Measurements from ENCODE around the gene MAN2C1. TPM values are rescaled to one million over a fixed set of nuclear protein-coding genes. Genes with fewer than 3 reads are reported as not detected.

Gene MAN2C1
- polyA plus RNA-seq, 1 experiment: 32.5 TPM

DNA sequence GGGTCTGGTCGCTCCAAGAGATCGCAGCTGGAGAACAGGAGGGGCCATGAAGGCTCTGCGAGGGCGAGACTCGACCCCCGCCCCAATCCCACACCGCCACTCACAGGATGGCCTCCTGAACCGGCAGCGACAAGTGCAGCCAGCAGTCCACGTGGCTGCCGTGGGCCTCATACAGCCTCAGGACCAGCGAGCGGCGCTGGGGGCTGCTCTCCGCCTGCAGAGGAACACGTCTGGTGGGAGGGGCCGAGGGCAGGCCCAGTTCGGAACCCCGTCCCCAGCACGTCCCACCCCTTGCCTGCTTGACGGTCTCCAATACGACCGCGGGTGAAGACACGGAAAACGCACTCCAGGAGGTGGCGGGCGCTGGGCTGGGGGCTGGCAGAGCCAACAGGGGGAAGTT, 12.4 kb downstream of the MAN2C1 start:
- no peaks in the 10 kb centered on the region for H3K27me3 ChIP-seq (ENCODE audit: control insufficient read depth, insufficient read depth, low read length)

DNA sequence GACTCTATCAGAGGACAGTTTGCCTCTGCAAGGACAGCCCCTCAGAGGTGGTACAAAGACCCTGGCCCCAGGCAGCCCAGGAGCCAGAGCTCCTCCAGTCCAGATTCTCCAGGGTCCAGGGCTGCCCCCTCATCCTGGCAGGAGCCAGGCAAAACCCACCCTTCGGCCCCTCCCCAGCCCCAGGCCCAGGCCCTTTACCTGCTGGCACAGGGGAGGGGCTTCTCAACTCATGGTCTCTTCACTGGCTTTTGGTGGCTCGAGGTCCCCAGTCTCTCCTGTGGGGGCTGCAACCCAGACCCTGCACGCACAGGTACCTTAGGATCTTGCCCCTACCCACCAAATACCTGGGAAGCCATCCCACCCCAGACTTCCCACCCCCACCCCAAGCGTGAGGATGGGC, 13.0 kb downstream of the MAN2C1 start:
- ChIA-PET CTCF (interaction anchor here (2.1 kb wide), 1 partner anchor 12 kb away, joined by 9 read pairs; the partner anchor contains the start of gene MAN2C1), POLR2A (no interaction called here)
- H3K9me3 ChIP-seq (ENCODE audit: control insufficient read depth, insufficient read depth, low read length): no peaks in the 10 kb centered on the region
- DNase-seq (ENCODE audit: low read depth, low spot score): no peak
- H3K27ac ChIP-seq (ENCODE audit: low read depth, low read length): no peak overlapping the region
- H3K4me3 ChIP-seq (ENCODE audit: low read depth, low read length): no peak overlapping the region
- TF ChIP-seq, protein P1, sequence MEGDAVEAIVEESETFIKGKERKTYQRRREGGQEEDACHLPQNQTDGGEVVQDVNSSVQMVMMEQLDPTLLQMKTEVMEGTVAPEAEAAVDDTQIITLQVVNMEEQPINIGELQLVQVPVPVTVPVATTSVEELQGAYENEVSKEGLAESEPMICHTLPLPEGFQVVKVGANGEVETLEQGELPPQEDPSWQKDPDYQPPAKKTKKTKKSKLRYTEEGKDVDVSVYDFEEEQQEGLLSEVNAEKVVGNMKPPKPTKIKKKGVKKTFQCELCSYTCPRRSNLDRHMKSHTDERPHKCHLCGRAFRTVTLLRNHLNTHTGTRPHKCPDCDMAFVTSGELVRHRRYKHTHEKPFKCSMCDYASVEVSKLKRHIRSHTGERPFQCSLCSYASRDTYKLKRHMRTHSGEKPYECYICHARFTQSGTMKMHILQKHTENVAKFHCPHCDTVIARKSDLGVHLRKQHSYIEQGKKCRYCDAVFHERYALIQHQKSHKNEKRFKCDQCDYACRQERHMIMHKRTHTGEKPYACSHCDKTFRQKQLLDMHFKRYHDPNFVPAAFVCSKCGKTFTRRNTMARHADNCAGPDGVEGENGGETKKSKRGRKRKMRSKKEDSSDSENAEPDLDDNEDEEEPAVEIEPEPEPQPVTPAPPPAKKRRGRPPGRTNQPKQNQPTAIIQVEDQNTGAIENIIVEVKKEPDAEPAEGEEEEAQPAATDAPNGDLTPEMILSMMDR (IDR thresholded peaks at IDR 0.05; ENCODE audit: low read depth, low read length): no peak
- H3K27me3 ChIP-seq (ENCODE audit: control insufficient read depth, insufficient read depth, low read length): no peaks in the 10 kb centered on the region

More for the DNA sequence above, 12.4 kb downstream of the MAN2C1 start:
- no peaks in the 10 kb centered on the region for H3K9me3 ChIP-seq (ENCODE audit: control insufficient read depth, insufficient read depth, low read length)
- ChIA-PET CTCF (interaction anchor here (2.1 kb wide), 1 partner anchor 12 kb away, joined by 9 read pairs; the partner anchor contains the start of gene MAN2C1), POLR2A (no interaction called here)
- DNase-seq (ENCODE audit: low read depth, low spot score): no peak
- TF ChIP-seq, protein P1 (IDR thresholded peaks at IDR 0.05; ENCODE audit: low read depth, low read length): no peak
- no peak overlapping the region for H3K4me3 ChIP-seq (ENCODE audit: low read depth, low read length)
- H3K27ac ChIP-seq (ENCODE audit: low read depth, low read length): no peak overlapping the region

DNA sequence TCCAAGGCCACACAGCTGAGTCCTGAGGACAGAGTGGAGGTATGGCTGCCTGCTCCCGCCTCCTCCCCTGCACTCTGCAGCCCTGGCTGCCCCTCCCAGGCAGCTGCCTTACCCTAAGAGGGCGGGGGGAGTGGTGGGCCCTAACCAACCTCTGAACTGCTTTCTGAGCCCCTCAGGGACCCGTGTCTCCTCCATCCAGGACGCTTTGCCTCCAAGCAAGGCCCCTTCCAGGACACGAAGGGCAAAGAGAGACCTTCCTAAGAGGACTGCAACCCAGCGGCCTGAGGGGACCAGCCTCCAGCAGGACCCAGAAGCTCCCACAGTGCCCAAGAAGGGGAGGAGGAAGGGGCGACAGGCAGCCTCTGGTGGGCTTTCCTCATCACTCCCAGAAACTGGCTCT, 14.0 kb downstream of the MAN2C1 start:
- POLR2A ChIA-PET: no interaction called here
- no peak for DNase-seq (ENCODE audit: low read depth, low spot score)

DNA sequence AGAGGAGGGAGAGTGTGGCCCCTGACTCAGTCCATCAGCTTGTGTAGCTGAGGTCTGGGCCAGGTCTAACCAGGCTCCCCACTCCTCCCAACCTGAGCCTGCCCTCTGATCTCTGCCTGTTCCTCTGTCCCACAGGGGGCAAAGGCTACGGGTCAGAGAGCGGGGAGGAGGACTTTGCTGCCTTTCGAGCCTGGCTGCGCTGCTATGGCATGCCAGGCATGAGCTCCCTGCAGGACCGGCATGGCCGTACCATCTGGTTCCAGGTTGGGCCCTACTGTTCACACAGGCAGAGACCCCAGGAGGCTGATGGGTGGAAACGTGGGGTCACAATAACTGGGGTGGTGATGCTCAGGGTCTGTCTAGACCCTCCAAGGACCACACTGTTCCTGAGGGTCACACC, 14.8 kb downstream of the MAN2C1 start:
- ChIA-PET CTCF (interaction anchor here (1.7 kb wide), 1 partner anchor 14 kb away, joined by 5 read pairs; no protein-coding TSS in a partner anchor), POLR2A (no interaction called here)
- H3K4me3 ChIP-seq (ENCODE audit: low read depth, low read length): no peak overlapping the region
- TF ChIP-seq, protein P1 (IDR thresholded peaks at IDR 0.05; ENCODE audit: low read depth, low read length): no peak
- no peak overlapping the region for H3K27ac ChIP-seq (ENCODE audit: low read depth, low read length)
- DNase-seq (ENCODE audit: low read depth, low spot score): no peak
- H3K9me3 ChIP-seq (ENCODE audit: control insufficient read depth, insufficient read depth, low read length): no peaks in the 10 kb centered on the region; the same call in 1 of the 2 replicates
- peaks cover 7% of the 10 kb centered on the region for H3K27me3 ChIP-seq (ENCODE audit: control insufficient read depth, insufficient read depth, low read length)

More for the DNA sequence above, 14.0 kb downstream of the MAN2C1 start:
- Histone ChIP-seq H3K27me3 (ENCODE audit: control insufficient read depth, insufficient read depth, low read length) (no peaks in the 10 kb centered on the region), H3K9me3 (ENCODE audit: control insufficient read depth, insufficient read depth, low read length) (no peaks in the 10 kb centered on the region), H3K4me3 (ENCODE audit: low read depth, low read length) (no peak overlapping the region), H3K27ac (ENCODE audit: low read depth, low read length) (no peak overlapping the region)
- CTCF ChIA-PET: interaction anchor here (1.7 kb wide), 1 partner anchor 14 kb away, joined by 5 read pairs; no protein-coding TSS in a partner anchor
- TF ChIP-seq, protein P1 (IDR thresholded peaks at IDR 0.05; ENCODE audit: low read depth, low read length): no peak

DNA sequence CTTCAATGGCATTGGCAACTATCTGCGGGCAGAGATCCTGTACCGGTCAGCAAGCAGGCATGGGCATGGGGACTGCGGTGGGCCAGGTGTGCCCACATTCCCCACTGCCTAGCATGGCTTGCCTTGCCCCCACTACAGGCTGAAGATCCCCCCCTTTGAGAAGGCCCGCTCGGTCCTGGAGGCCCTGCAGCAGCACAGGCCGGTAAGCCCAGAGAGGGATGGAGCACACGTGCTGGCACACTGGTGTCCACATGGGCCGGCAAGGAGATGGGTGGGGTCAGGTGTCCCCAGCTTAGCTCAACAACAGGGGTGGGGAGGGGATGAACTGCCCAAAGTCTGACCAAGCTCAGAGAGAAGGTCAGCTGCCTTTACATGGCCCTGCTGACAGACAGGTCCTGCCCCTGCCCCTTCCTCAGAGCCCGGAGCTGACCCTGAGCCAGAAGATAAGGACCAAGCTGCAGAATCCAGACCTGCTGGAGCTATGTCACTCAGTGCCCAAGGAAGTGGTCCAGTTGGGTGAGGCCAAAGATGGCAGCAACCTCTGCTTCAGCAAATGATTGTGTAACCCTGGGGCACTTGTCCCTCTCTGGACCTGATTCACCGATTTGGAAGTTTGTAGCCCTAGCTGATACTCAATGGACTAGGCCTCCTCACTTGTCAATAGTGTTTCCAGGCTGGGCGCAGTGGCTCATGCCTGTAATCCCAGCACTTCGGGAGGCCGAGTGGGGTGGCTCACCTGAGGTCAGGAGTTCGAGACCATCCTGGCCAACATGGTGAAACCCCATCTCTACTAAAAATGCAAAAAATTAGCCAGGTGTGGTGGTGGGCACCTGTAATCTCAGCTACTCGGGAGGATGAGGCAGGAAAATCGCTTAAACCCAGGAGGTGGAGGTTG, 16.0 kb downstream of the MAN2C1 start:
- CTCF ChIA-PET: interaction anchor here (0.6 kb wide), 1 partner anchor 15 kb away, joined by 3 read pairs; no protein-coding TSS in a partner anchor
- no peak for DNase-seq (ENCODE audit: low read depth, low spot score)
- POLR2A ChIA-PET: no interaction called here
- Histone ChIP-seq H3K9me3 (ENCODE audit: control insufficient read depth, insufficient read depth, low read length) (no peaks in the 10 kb centered on the region; the same call in 1 of the 2 replicates), H3K27ac (ENCODE audit: low read depth, low read length) (no peak overlapping the region), H3K27me3 (ENCODE audit: control insufficient read depth, insufficient read depth, low read length) (peaks cover 13% of the 10 kb centered on the region), H3K4me3 (ENCODE audit: low read depth, low read length) (no peak overlapping the region)
- TF ChIP-seq, protein P1 (IDR thresholded peaks at IDR 0.05; ENCODE audit: low read depth, low read length): no peak
